GM12865 (cell line): Measurements from ENCODE around the gene RHBDF2.
A peak's percentile ranks its signal among the peaks of the same experiment; 100 is the strongest.

Experiments
- DNase-seq: peaks from one replicate; pipeline ENCODE4 v3.0.0; 2010; ENCODE audit warnings: low read depth
- H3K4me3 ChIP-seq: 2 replicates; pipeline ENCODE4 v1.5.1; 2011; ENCODE audit warnings: mild to moderate bottlenecking, low read depth, low read length, control low read depth
- CTCF ChIP-seq: IDR thresholded peaks from 2 replicates; pipeline ENCODE4 v1.5.1; 2011; ENCODE audit warnings: low read length, control low read depth, low read depth, inconsistent platforms; ENCODE audit not compliant: insufficient read depth; ENCODE audit errors: missing control alignments

The RHBDF2 gene

GRCh38 chr17:76501827-76502307 lies 644 bp upstream of the RHBDF2 start:
- H3K4me3 ChIP-seq, result no peak overlapping the region
- no peak for TF ChIP-seq CTCF
- DNase-seq, result no peak

GRCh38 chr17:76500747-76501017 lies 541 bp downstream of the RHBDF2 start:
- peak overlapping the region; percentile 72 for H3K4me3 ChIP-seq
- TF ChIP-seq CTCF, result no peak
- DNase-seq, result no peak

- peak overlapping the region; percentile 72 for H3K4me3 ChIP-seq
- no peak for TF ChIP-seq CTCF
- DNase-seq, result peak; percentile 36
Measured at GRCh38 chr17:76500074-76500746, 1.0 kb downstream of the RHBDF2 start.

- no peak for DNase-seq
- TF ChIP-seq CTCF, result no peak
- peak overlapping the region; percentile 72 for H3K4me3 ChIP-seq
Measured at GRCh38 chr17:76499267-76499667, 2.0 kb downstream of the RHBDF2 start.

- H3K4me3 ChIP-seq, result peak overlapping the region; percentile 72
- TF ChIP-seq CTCF, result no peak
- peak; percentile 89 for DNase-seq
Measured at GRCh38 chr17:76498876-76499251, 2.4 kb downstream of the RHBDF2 start.

GRCh38 chr17:76497979-76498875 lies 3.0 kb downstream of the RHBDF2 start:
- peak overlapping the region; percentile 72 for H3K4me3 ChIP-seq
- no peak for TF ChIP-seq CTCF
- DNase-seq, result peak; percentile 61
